HFFc6 (cell line): Measurements from ENCODE around the gene CBS. TPM values are rescaled to one million over a fixed set of nuclear protein-coding genes. Genes with fewer than 3 reads are reported as not detected.
A peak's percentile ranks its signal among the peaks of the same experiment; 100 is the strongest.

Experiments
- DNase-seq: peaks from one replicate; pipeline ENCODE4 v3.0.0-alpha.2; 2018
- H3K27ac Mint-ChIP-seq: 2 replicates; pipeline ENCODE4 v1.8.0; 2020; ENCODE audit warnings: mild to moderate bottlenecking, mixed read lengths
- H3K27me3 Mint-ChIP-seq: 2 replicates; pipeline ENCODE4 v1.8.0; 2021; ENCODE audit warnings: mild to moderate bottlenecking, moderate library complexity, mixed read lengths; ENCODE audit not compliant: insufficient read depth
- H3K36me3 Mint-ChIP-seq: 2 replicates; pipeline ENCODE4 v1.8.0; 2021; ENCODE audit warnings: low read depth, mixed read lengths
- H3K4me1 Mint-ChIP-seq: 2 replicates; pipeline ENCODE4 v1.8.0; 2020; ENCODE audit warnings: low read depth, mixed read lengths
- H3K4me3 Mint-ChIP-seq: 2 replicates; pipeline ENCODE4 v1.8.0; 2020; ENCODE audit warnings: mild to moderate bottlenecking, moderate library complexity, mixed read lengths
- H3K9me3 Mint-ChIP-seq: 2 replicates; pipeline ENCODE4 v1.8.0; 2020; ENCODE audit warnings: mild to moderate bottlenecking, mixed read lengths
- CTCF ChIP-seq: fragments of 200-600 bp; sonication (generic); IDR thresholded peaks from 2 replicates; pipeline ENCODE4 v1.5.0; 2021; ENCODE audit warnings: antibody characterized with exemption, mild to moderate bottlenecking
- total RNA-seq, 6 experiments: library from RNA; stranded (reverse); fragmentation: NEBNext Ultra II Directional; extraction: Animal tissue kit (Norgen Biotek cat#: 25700); gene quantifications; 2 replicates in 1 of 6; 3 replicates in 5 of 6; pipeline ENCODE4 v1.2.3, GENCODE V29; 2021

The CBS gene
- total RNA-seq, 6 experiments from 2014 or later: 39.8 to 57.0 (median 44.5) TPM

DNA sequence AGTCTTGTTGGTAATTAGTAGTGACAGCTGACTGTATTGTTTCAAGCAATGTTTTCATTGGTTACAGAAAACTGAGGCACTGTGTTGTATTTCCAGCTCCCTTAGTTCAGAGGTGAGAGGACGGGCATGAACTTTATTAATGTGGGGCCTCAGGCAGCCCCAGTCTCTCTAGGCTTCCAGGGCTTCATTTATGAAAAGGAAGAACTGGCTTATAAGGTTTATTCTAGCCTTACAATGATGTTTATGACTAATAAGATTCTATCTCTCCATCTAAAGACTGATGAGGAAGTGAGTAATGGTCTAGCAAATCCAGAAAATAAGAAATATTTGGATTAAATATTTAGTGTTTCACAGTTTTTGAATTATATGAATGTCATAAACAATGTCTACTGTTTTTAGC is 41.5 kb downstream of the CBS start:
- no peak for TF ChIP-seq CTCF
- Mint-ChIP-seq H3K27me3 (no peaks in the 10 kb centered on the region), H3K36me3 (peaks cover 14% of the 10 kb centered on the region), H3K9me3 (no peaks in the 10 kb centered on the region), H3K27ac (peak overlapping the region; percentile 67), H3K4me3 (no peak overlapping the region; the same call in none of the 2 replicates), H3K4me1 (peaks cover 20% of the 10 kb centered on the region)
- peak; percentile 28 for DNase-seq

DNA sequence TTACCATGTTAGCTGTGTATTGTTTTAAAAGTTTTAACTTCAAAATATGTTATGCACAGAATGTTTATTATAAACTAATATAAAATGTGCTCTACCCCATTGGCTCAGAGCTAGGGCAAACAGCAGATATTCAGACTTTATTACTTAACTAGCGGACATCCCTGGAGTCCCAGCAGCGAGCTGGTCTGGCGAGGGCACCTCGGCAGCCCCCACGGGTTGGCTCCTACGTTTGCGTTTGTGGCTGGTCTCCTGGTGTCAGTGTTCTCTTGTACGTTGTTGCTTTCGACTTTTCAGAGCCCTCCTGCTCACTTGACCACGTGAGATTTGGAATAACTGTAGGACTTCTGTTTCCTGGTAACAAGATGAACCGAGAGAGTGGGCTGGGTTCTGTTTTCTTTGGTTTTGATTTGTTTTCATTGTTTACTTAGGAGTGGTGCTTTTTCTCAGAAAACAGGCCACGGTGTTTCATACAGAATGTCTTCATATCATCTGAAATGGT is 44.5 kb downstream of the CBS start:
- H3K36me3 Mint-ChIP-seq: peaks cover 32% of the 10 kb centered on the region

DNA sequence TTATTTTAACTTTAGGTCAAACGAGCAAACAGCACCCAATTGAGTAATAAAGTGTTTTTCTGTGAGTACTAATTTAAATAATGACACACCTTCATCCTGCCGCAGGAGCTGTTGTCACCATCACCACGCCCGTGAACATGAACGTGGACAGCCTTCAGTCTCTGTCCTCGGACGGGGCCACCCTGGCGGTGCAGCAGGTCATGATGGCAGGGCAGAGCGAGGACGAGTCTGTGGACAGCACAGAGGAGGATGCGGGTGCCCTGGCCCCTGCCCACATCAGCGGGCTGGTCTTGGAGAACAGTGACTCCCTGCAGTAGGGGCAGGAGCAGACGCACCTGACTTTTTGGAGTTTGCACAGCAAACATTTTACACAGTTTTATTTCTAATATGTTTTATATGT is 45.9 kb downstream of the CBS start:
- H3K36me3 Mint-ChIP-seq: peaks cover 35% of the 10 kb centered on the region
- no peak overlapping the region for H3K4me3 Mint-ChIP-seq
- H3K27me3 Mint-ChIP-seq: no peaks in the 10 kb centered on the region
- no peak for DNase-seq
- TF ChIP-seq CTCF: no peak
- no peak overlapping the region for H3K27ac Mint-ChIP-seq
- peaks cover 46% of the 10 kb centered on the region for H3K4me1 Mint-ChIP-seq
- H3K9me3 Mint-ChIP-seq: no peaks in the 10 kb centered on the region

More for the DNA sequence above, 44.5 kb downstream of the CBS start:
- peaks cover 32% of the 10 kb centered on the region for H3K4me1 Mint-ChIP-seq
- no peak overlapping the region for H3K27ac Mint-ChIP-seq
- no peaks in the 10 kb centered on the region for H3K9me3 Mint-ChIP-seq
- H3K27me3 Mint-ChIP-seq: no peaks in the 10 kb centered on the region
- DNase-seq: no peak
- H3K4me3 Mint-ChIP-seq: no peak overlapping the region
- TF ChIP-seq CTCF: no peak

DNA sequence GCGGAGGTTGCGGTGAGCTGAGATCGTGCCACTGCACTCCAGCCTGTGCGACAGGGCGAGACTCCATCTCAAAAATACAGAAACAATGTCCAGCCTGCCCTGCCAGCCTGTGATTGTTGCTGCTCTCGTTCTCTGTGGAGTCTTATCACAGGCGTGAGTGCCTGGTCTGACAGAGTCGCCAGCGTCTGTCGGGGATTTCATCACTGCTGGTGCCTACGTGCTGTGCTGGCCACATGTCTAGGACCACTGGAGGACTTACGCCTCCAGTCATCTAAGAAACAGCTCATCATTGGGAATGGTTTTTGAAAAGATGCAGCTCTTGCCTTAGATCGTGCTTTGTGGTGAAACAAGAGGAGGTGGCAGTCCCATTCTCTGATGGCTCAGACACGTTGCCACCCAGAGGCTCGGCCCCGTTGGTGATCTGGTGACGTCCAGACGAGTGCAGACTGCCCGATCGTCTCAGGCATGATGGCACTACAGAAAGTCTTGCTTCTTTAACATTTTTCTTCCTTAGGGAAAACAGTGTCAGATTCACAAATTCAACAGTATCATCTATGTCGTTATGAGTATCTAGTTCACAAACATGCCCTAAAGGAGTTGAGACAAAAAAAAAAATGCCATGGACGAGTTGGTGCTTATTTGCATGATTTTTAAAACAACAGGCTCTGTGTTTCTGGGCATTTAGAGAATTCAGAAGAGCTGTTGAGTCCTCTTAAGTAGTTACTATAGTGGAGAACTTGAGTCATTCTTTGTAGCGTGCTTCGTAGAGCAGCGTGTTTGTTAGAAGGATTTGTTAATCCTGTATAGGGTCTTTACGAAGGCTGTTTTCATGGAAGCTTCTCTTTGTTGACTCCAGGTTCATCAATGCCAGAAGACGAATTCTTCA is 47.5 kb downstream of the CBS start:
- peaks cover 40% of the 10 kb centered on the region for H3K36me3 Mint-ChIP-seq
- no peak overlapping the region for H3K4me3 Mint-ChIP-seq
- no peak overlapping the region for H3K27ac Mint-ChIP-seq
- no peak for DNase-seq
- peaks cover 33% of the 10 kb centered on the region for H3K4me1 Mint-ChIP-seq
- H3K27me3 Mint-ChIP-seq: no peaks in the 10 kb centered on the region
- TF ChIP-seq CTCF: no peak
- H3K9me3 Mint-ChIP-seq: no peaks in the 10 kb centered on the region

GRCh38 chr21:43025636-43026180 is 49.9 kb downstream of the CBS start:
- TF ChIP-seq CTCF: no peak
- Mint-ChIP-seq H3K9me3 (no peaks in the 10 kb centered on the region), H3K36me3 (peaks cover 43% of the 10 kb centered on the region), H3K4me3 (peak overlapping the region; percentile 40; the same call in 1 of the 2 replicates), H3K4me1 (peaks cover 29% of the 10 kb centered on the region), H3K27ac (peak overlapping the region; percentile 85), H3K27me3 (no peaks in the 10 kb centered on the region)
- peak; percentile 61 for DNase-seq
